Esophagus muscularis mucosa (tissue), 4 donors: Measurements from ENCODE around the gene C11orf68. TPM values are rescaled to one million over a fixed set of nuclear protein-coding genes. Genes with fewer than 3 reads are reported as not detected.
"Not testable (repeated sequence)": the region's sequence is repeated elsewhere in the genome, so short reads cannot be mapped to it uniquely, and the experiment has no call there.

Experiments used
- DNase-seq: peaks from one replicate; pipeline ENCODE4 v3.0.0-alpha.2; 2017; ENCODE audit errors: extremely low spot score
- H3K27ac ChIP-seq, 4 donors: fragments of 200-600 bp; sonication (generic); replicated peaks in 1 of 4; 1 replicate in 3 of 4; 2 replicates in 1 of 4; pipeline ENCODE4 v1.5.1; 2016 to 2019; ENCODE audit warnings: mild to moderate bottlenecking in 1 of 4
- H3K27me3 ChIP-seq, 4 donors: fragments of 200-600 bp; sonication (generic); one replicate each; pipeline versions ENCODE4 v1.5.1 to v1.6.0; 2016 to 2019
- H3K36me3 ChIP-seq, 4 donors: fragments of 200-600 bp; sonication (generic); one replicate each; pipeline ENCODE4 v1.5.1; 2016 to 2019
- H3K4me1 ChIP-seq, 4 donors: fragments of 200-600 bp; sonication (generic); one replicate each; pipeline ENCODE4 v1.5.1; 2016 to 2019
- H3K4me3 ChIP-seq, 4 donors: fragments of 200-600 bp; sonication (generic); 1 replicate in 2 of 4; 2 replicates in 2 of 4; pipeline ENCODE4 v1.5.1; 2016 to 2019; ENCODE audit warnings: mild to moderate bottlenecking in 4 of 4, moderate library complexity in 1 of 4
- H3K9me3 ChIP-seq, 4 donors: fragments of 200-600 bp; sonication (generic); 1 replicate in 3 of 4; 2 replicates in 1 of 4; pipeline ENCODE4 v1.5.1; 2016 to 2019
- EP300 ChIP-seq: sonication (generic); formaldehyde crosslinking; IDR thresholded peaks from one replicate; pipeline ENCODE4 v1.6.1; 2017; ENCODE audit warnings: antibody characterized with exemption
- POLR2A ChIP-seq: fragments of 450-650 bp; IDR thresholded peaks from one replicate; pipeline ENCODE4 v1.6.1; 2017; ENCODE audit warnings: antibody characterized with exemption, moderate library complexity, mild to moderate bottlenecking, low read depth
- POLR2AphosphoS5 ChIP-seq, 2 donors: sonication (generic); formaldehyde crosslinking; IDR thresholded peaks; one replicate each; pipeline ENCODE4 v1.6.1; 2017; ENCODE audit warnings: antibody characterized with exemption in 2 of 2
- WGBS: methylation state at CpG from one replicate; pipeline ENCODE4 v1.1.5; 2018; 5-methylcytosine and 5-hydroxymethylcytosine counted together
- intact Hi-C: fragments of 100-400 bp; cut with DNase I; formaldehyde crosslinking; loops from one replicate; pipeline ENCODE4 v1.15.1; 2023
- total RNA-seq, 4 donors: library from RNA; depleted of rRNA; stranded (reverse); fragments of >200 nt; gene quantifications; one replicate each; pipeline versions ENCODE4 v1.1.0 to v1.2.1, GENCODE V29; 2016
- TF ChIP-seq, protein P1 (sequence below), 3 experiments: fragments of 200-600 bp in 2 of 3; fragments of 450-650 bp in 1 of 3; sonication (generic) in 2 of 3; IDR thresholded peaks; one replicate each; pipeline ENCODE4 v1.5.1; 2017 to 2019; ENCODE audit warnings: antibody characterized with exemption in 3 of 3, mild to moderate bottlenecking in 2 of 3, moderate library complexity in 1 of 3

C11orf68 gene
- total RNA-seq, 4 donors from 2014 or later, result 18.2 to 56.0 (median 28.0) TPM

DNA sequence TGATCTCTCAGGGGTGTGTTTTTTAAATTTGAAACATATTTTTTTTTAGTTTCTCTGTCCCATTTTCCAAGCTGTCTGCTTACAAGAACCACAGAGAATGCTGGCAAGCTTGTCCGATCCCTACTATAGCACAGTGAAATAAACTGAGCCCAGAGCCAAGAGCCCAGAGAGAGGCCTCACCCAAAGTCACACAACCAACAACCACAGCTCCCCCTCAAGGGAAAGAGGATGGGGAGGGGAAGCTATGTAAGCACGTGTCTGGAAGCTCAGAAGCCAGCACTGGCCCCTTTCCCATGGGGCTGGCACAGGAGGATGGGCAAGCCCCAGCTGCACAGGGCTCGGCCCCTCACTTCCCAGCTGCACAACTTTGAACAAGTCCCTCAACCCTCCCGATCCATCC is 39.4 kb upstream of the C11orf68 start:
- no peak for DNase-seq
- TF ChIP-seq POLR2A (no peak), POLR2AphosphoS5 (IDR thresholded peaks at IDR 0.05) (no peak)
- TF ChIP-seq, protein P1, sequence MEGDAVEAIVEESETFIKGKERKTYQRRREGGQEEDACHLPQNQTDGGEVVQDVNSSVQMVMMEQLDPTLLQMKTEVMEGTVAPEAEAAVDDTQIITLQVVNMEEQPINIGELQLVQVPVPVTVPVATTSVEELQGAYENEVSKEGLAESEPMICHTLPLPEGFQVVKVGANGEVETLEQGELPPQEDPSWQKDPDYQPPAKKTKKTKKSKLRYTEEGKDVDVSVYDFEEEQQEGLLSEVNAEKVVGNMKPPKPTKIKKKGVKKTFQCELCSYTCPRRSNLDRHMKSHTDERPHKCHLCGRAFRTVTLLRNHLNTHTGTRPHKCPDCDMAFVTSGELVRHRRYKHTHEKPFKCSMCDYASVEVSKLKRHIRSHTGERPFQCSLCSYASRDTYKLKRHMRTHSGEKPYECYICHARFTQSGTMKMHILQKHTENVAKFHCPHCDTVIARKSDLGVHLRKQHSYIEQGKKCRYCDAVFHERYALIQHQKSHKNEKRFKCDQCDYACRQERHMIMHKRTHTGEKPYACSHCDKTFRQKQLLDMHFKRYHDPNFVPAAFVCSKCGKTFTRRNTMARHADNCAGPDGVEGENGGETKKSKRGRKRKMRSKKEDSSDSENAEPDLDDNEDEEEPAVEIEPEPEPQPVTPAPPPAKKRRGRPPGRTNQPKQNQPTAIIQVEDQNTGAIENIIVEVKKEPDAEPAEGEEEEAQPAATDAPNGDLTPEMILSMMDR (IDR thresholded peaks at IDR 0.05), result no peak
- H3K4me1 ChIP-seq, result peaks cover 15 to 21% (median 20%) of the 10 kb centered on the region in 4 donors
- 62% methylated on average over 4 of the region's 4 CpGs for WGBS
- H3K9me3 ChIP-seq, result no peaks in the 10 kb centered on the region
- no peak overlapping the region for H3K27ac ChIP-seq
- intact Hi-C loops, result loop anchor here (5.0 kb wide), 1 partner anchor 36 kb away; no protein-coding TSS in a partner anchor
- H3K36me3 ChIP-seq, result no peaks in the 10 kb centered on the region
- no peak overlapping the region for H3K4me3 ChIP-seq
- peaks cover 0 to 43% (median 4%) of the 10 kb centered on the region in 4 donors for H3K27me3 ChIP-seq

DNA sequence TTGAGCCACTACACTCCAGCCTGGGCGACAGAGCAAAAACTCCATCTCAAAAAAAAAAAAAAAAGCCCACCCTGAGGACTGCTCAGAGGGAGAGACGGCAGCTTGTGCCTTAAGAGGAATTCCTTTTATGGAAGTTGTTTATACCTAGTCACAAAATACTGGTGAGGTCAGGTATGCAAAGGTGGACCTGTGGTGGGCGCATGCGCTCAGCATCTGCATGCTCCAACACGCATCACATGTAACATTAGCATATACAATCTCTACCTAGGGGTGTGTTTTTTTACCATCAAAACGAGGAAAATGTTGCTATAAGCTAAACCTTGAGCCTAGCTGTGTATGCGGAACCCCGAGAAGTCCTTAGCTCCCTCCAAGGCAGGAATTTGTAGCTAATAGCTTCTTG is 35.9 kb upstream of the C11orf68 start:
- Histone ChIP-seq H3K4me3 (no peak overlapping the region), H3K4me1 (no peaks in the 10 kb centered on the region), H3K9me3 (no peaks in the 10 kb centered on the region), H3K27ac (no peak overlapping the region), H3K27me3 (peaks cover 0 to 43% (median 4%) of the 10 kb centered on the region in 4 donors), H3K36me3 (no peaks in the 10 kb centered on the region)
- no peak for DNase-seq
- TF ChIP-seq POLR2A, result no peak
- no peak for TF ChIP-seq POLR2AphosphoS5 (IDR thresholded peaks at IDR 0.05)
- TF ChIP-seq, protein P1 (IDR thresholded peaks at IDR 0.05), result no peak
- TF ChIP-seq EP300, result no peak
- 59% methylated on average over 8 of the region's 8 CpGs for WGBS
- intact Hi-C loops, result loop anchor here (5.0 kb wide), 1 partner anchor 32 kb away; no protein-coding TSS in a partner anchor

DNA sequence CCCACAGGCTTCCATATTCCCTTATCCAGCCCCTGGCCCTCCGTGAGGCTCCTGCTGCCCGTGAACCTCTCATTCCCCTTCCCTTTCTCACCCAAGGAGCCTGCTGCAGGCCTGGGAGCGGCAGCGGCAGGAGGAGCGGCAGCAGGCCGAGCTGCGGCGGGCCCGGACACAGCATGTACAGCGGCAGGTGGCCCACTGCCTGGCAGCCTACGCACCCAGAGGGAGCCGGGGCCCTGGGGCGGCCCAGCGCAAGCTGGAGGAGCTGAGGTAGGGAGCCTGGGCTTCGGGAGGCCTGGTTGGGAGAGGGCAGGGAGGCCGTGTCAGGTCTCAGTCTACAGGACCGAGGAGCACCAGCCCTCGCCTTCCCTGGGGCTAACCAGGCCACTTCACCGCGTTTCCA is 34.6 kb upstream of the C11orf68 start:
- Histone ChIP-seq H3K9me3 (no peaks in the 10 kb centered on the region), H3K27me3 (peaks cover 0 to 40% (median 4%) of the 10 kb centered on the region in 4 donors), H3K27ac (no peak overlapping the region), H3K4me1 (no peaks in the 10 kb centered on the region), H3K4me3 (no peak overlapping the region), H3K36me3 (no peaks in the 10 kb centered on the region)
- WGBS, result 89% methylated on average over 11 of the region's 20 CpGs
- DNase-seq, result no peak
- TF ChIP-seq EP300, result no peak
- no peak for TF ChIP-seq POLR2A
- TF ChIP-seq, protein P1 (IDR thresholded peaks at IDR 0.05), result no peak
- TF ChIP-seq POLR2AphosphoS5 (IDR thresholded peaks at IDR 0.05), result no peak
- intact Hi-C loops, result no loop called here

DNA sequence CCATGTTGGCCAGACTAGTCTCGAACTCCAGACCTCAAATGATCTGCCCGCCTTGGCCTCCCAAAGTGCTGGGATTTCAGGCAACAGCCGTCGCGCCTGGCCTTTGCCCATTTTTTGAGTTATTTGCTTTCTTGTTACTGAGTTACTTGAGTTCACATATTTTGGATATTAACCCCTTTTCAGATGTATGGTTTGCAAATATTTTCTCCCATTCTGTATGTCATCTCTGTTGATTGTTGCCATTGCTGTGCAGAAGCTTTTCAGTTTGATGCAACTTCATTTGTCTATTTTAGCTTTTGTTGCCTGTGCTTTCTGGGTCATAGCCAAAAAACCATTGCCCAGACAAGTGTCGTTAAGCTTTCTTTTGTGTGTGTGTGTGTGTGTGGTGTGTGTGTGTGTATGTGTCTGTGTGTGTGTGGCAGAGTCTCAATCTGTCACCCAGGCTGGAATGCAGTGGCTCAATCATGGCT is 33.2 kb upstream of the C11orf68 start:
- intact Hi-C loops, result no loop called here
- no peak for TF ChIP-seq POLR2A
- no peak for TF ChIP-seq EP300
- TF ChIP-seq, protein P1 (IDR thresholded peaks at IDR 0.05), result no peak
- TF ChIP-seq POLR2AphosphoS5 (IDR thresholded peaks at IDR 0.05), result no peak
- no peak overlapping the region for H3K27ac ChIP-seq
- H3K4me1 ChIP-seq, result no peaks in the 10 kb centered on the region
- H3K27me3 ChIP-seq, result peaks cover 0 to 46% (median 4%) of the 10 kb centered on the region in 4 donors
- WGBS, result 76% methylated on average over 6 of the region's 6 CpGs
- H3K4me3 ChIP-seq, result no peak overlapping the region
- H3K36me3 ChIP-seq, result no peaks in the 10 kb centered on the region
- H3K9me3 ChIP-seq, result no peaks in the 10 kb centered on the region
- no peak for DNase-seq

DNA sequence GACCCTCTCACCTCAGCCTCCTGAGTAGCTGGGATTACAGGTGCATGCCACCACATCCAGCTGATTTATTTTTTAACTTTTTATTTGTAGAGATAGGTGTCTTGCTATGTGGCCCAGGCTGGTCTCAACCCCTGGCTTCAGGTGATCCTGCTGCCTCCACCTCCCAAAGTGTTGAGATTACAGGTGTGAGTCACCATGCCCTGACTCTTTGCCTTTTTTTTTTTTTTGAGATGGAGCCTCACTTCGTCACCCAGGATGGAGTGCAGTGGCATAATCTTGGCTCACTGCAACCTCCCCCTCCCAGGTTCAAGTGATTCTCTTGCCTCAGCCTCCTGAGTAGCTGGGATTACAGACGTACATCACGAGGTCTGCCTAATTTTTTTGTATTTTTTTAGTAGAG is 32.8 kb upstream of the C11orf68 start:
- DNase-seq, H3K4me3 ChIP-seq, H3K4me1 ChIP-seq, H3K36me3 ChIP-seq, H3K9me3 ChIP-seq, intact Hi-C loops, H3K27ac ChIP-seq: not testable (repeated sequence)
- WGBS, result 61% methylated on average over 3 of the region's 3 CpGs
- H3K27me3 ChIP-seq, result peaks cover 0 to 46% (median 4%) of the 10 kb centered on the region in 4 donors

DNA sequence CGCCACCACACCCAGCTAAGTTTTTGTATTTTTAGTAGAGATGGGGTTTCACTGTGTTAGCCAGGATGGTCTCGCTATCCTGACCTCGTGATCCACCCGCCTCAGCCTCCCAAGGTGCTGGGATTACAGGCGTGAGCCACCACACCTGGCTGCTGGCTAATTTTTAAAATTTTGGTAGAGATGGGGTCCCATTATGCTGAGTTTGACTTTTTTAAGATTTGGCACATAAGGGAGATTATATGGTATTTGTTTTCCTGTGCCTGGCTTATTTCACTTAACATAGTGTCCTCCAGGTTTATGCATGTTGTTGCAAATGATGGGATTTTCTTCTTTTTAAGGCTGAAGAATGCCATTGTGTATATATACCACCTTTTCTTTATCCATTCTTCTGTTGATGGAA is 31.8 kb upstream of the C11orf68 start:
- WGBS, result 91% methylated on average over 5 of the region's 5 CpGs
- intact Hi-C loops, DNase-seq, H3K9me3 ChIP-seq, H3K36me3 ChIP-seq, H3K4me1 ChIP-seq, H3K4me3 ChIP-seq, H3K27ac ChIP-seq: not testable (repeated sequence)
- H3K27me3 ChIP-seq, result peaks cover 0 to 38% (median 3%) of the 10 kb centered on the region in 4 donors
